T-helper 17 cell (primary cell): ENCODE results near the gene NT5DC3. TPM values are rescaled to one million over a fixed set of nuclear protein-coding genes. Genes with fewer than 3 reads are reported as not detected.
A peak's percentile ranks its signal among the peaks of the same experiment; 100 is the strongest.

Experiments
- ATAC-seq: fragments of 150-1000 bp; cut with Tn5 transposase; 2 replicates; pipeline ENCODE4 v1.10.0; 2021; ENCODE audit warnings: mild to moderate bottlenecking, moderate library complexity
- DNase-seq, 3 donors: peaks; one replicate each; pipeline versions ENCODE4 v3.0.0 to v3.0.0-alpha.2; 2020 to 2021
- H3K9me3 ChIP-seq: one replicate; pipeline ENCODE4 v1.7.0; 2013; ENCODE audit warnings: low read length, mild to moderate bottlenecking; ENCODE audit not compliant: control insufficient read depth, poor library complexity, severe bottlenecking
- H3K27ac Mint-ChIP-seq: one replicate; pipeline ENCODE4 v1.8.0; 2022; ENCODE audit warnings: mild to moderate bottlenecking, moderate library complexity, mixed read lengths
- H3K27me3 Mint-ChIP-seq: one replicate; pipeline ENCODE4 v1.8.0; 2022; ENCODE audit warnings: mixed read lengths
- H3K36me3 Mint-ChIP-seq: one replicate; pipeline ENCODE4 v1.8.0; 2022; ENCODE audit warnings: low read depth, mixed read lengths
- H3K4me1 Mint-ChIP-seq: one replicate; pipeline ENCODE4 v1.8.0; 2022; ENCODE audit warnings: mild to moderate bottlenecking, mixed read lengths
- H3K4me3 Mint-ChIP-seq: one replicate; pipeline ENCODE4 v1.8.0; 2022; ENCODE audit warnings: mild to moderate bottlenecking, moderate library complexity, mixed read lengths
- total RNA-seq, 4 donors: library from RNA in 2 of 4; stranded (reverse) in 2 of 4; gene quantifications; one replicate each; pipeline ENCODE4 v1.2.3 and lab custom pipeline; 2022 to 2026

Gene NT5DC3
- total RNA-seq, 2 donors from 2014 or later = 6.5 to 8.3 TPM

- peaks cover 7% of the 10 kb centered on the region for H3K4me1 Mint-ChIP-seq
- no peaks in the 10 kb centered on the region for H3K9me3 ChIP-seq
- DNase-seq = no peak
- ATAC-seq = no peak
- H3K4me3 Mint-ChIP-seq = no peak overlapping the region
- no peaks in the 10 kb centered on the region for H3K27me3 Mint-ChIP-seq
- H3K27ac Mint-ChIP-seq = no peak overlapping the region
- H3K36me3 Mint-ChIP-seq = peaks cover 2% of the 10 kb centered on the region
Observed at GRCh38 chr12:103833891-103834290, 7.1 kb downstream of the NT5DC3 start.

- ATAC-seq = no peak
- Mint-ChIP-seq H3K4me1 (peaks cover 11% of the 10 kb centered on the region), H3K36me3 (peaks cover 2% of the 10 kb centered on the region), H3K4me3 (no peak overlapping the region), H3K27ac (no peak overlapping the region), H3K27me3 (no peaks in the 10 kb centered on the region)
- no peaks in the 10 kb centered on the region for H3K9me3 ChIP-seq
- DNase-seq = no peak
Observed at GRCh38 chr12:103833095-103833775, 7.8 kb downstream of the NT5DC3 start.

GRCh38 chr12:103832048-103832997, 8.7 kb downstream of the NT5DC3 start:
- no peak for DNase-seq
- Mint-ChIP-seq H3K36me3 (peaks cover 2% of the 10 kb centered on the region), H3K27me3 (no peaks in the 10 kb centered on the region), H3K27ac (no peak overlapping the region), H3K4me3 (no peak overlapping the region), H3K4me1 (peaks cover 12% of the 10 kb centered on the region)
- no peaks in the 10 kb centered on the region for H3K9me3 ChIP-seq
- ATAC-seq = no peak

GRCh38 chr12:103830730-103831320, 10.2 kb downstream of the NT5DC3 start:
- DNase-seq (no peak), ATAC-seq (no peak)
- Mint-ChIP-seq H3K4me1 (peaks cover 16% of the 10 kb centered on the region), H3K4me3 (no peak overlapping the region), H3K27ac (no peak overlapping the region), H3K36me3 (peaks cover 5% of the 10 kb centered on the region), H3K27me3 (no peaks in the 10 kb centered on the region)
- H3K9me3 ChIP-seq = no peaks in the 10 kb centered on the region

- H3K27me3 Mint-ChIP-seq = no peaks in the 10 kb centered on the region
- H3K27ac Mint-ChIP-seq = no peak overlapping the region
- DNase-seq (no peak), ATAC-seq (no peak)
- peaks cover 16% of the 10 kb centered on the region for H3K4me1 Mint-ChIP-seq
- no peak overlapping the region for H3K4me3 Mint-ChIP-seq
- no peaks in the 10 kb centered on the region for H3K9me3 ChIP-seq
- H3K36me3 Mint-ChIP-seq = peaks cover 5% of the 10 kb centered on the region
Observed at GRCh38 chr12:103830025-103830725, 10.9 kb downstream of the NT5DC3 start.

- DNase-seq (no peak), ATAC-seq (no peak)
- Mint-ChIP-seq H3K36me3 (peaks cover 5% of the 10 kb centered on the region), H3K4me3 (no peak overlapping the region), H3K27me3 (no peaks in the 10 kb centered on the region), H3K27ac (peak overlapping the region; percentile 69), H3K4me1 (peaks cover 19% of the 10 kb centered on the region)
- no peaks in the 10 kb centered on the region for H3K9me3 ChIP-seq
Observed at GRCh38 chr12:103829092-103829491, 11.9 kb downstream of the NT5DC3 start.

GRCh38 chr12:103827911-103828391, 13.1 kb downstream of the NT5DC3 start:
- ATAC-seq (no peak), DNase-seq (no peak)
- H3K27me3 Mint-ChIP-seq = no peaks in the 10 kb centered on the region

GRCh38 chr12:103824845-103825244, 16.2 kb downstream of the NT5DC3 start:
- no peaks in the 10 kb centered on the region for H3K9me3 ChIP-seq
- H3K27me3 Mint-ChIP-seq = no peaks in the 10 kb centered on the region
- no peak for DNase-seq
- H3K4me1 Mint-ChIP-seq = peaks cover 16% of the 10 kb centered on the region
- no peak overlapping the region for H3K27ac Mint-ChIP-seq
- peaks cover 8% of the 10 kb centered on the region for H3K36me3 Mint-ChIP-seq
- H3K4me3 Mint-ChIP-seq = no peak overlapping the region
- ATAC-seq = no peak

More at GRCh38 chr12:103827911-103828391, 13.1 kb downstream of the NT5DC3 start:
- H3K4me1 Mint-ChIP-seq = peaks cover 16% of the 10 kb centered on the region
- no peak overlapping the region for H3K4me3 Mint-ChIP-seq
- H3K36me3 Mint-ChIP-seq = peaks cover 5% of the 10 kb centered on the region
- H3K9me3 ChIP-seq = no peaks in the 10 kb centered on the region
- no peak overlapping the region for H3K27ac Mint-ChIP-seq

- DNase-seq (no peak), ATAC-seq (no peak)
- peaks cover 6% of the 10 kb centered on the region for H3K36me3 Mint-ChIP-seq
- no peaks in the 10 kb centered on the region for H3K9me3 ChIP-seq
- H3K4me3 Mint-ChIP-seq = no peak overlapping the region
- peaks cover 14% of the 10 kb centered on the region for H3K4me1 Mint-ChIP-seq
- no peaks in the 10 kb centered on the region for H3K27me3 Mint-ChIP-seq
- no peak overlapping the region for H3K27ac Mint-ChIP-seq
Observed at GRCh38 chr12:103824290-103824689, 16.7 kb downstream of the NT5DC3 start.

GRCh38 chr12:103823871-103824270, 17.2 kb downstream of the NT5DC3 start:
- peaks cover 6% of the 10 kb centered on the region for H3K36me3 Mint-ChIP-seq
- H3K27me3 Mint-ChIP-seq = no peaks in the 10 kb centered on the region
- ATAC-seq (no peak), DNase-seq (no peak)
- peaks cover 14% of the 10 kb centered on the region for H3K4me1 Mint-ChIP-seq
- H3K9me3 ChIP-seq = no peaks in the 10 kb centered on the region
- H3K27ac Mint-ChIP-seq = no peak overlapping the region
- H3K4me3 Mint-ChIP-seq = no peak overlapping the region

GRCh38 chr12:103821773-103822172, 19.3 kb downstream of the NT5DC3 start:
- Mint-ChIP-seq H3K4me3 (no peak overlapping the region), H3K36me3 (peaks cover 6% of the 10 kb centered on the region), H3K4me1 (peaks cover 11% of the 10 kb centered on the region), H3K27me3 (no peaks in the 10 kb centered on the region), H3K27ac (no peak overlapping the region)
- ATAC-seq = no peak
- no peaks in the 10 kb centered on the region for H3K9me3 ChIP-seq
- DNase-seq = no peak

GRCh38 chr12:103820881-103821489, 20.0 kb downstream of the NT5DC3 start:
- Mint-ChIP-seq H3K4me1 (peaks cover 8% of the 10 kb centered on the region), H3K27ac (no peak overlapping the region), H3K4me3 (no peak overlapping the region), H3K36me3 (peaks cover 3% of the 10 kb centered on the region), H3K27me3 (no peaks in the 10 kb centered on the region)
- H3K9me3 ChIP-seq = no peaks in the 10 kb centered on the region
- ATAC-seq = no peak
- DNase-seq = no peak
